Panc1 (cell line): ENCODE data around the gene DLG2.

Experiments used
- POLR2AphosphoS5 ChIP-seq: IDR thresholded peaks from 2 replicates; pipeline ENCODE4 v1.6.1; 2012; ENCODE audit warnings: mild to moderate bottlenecking, low read depth, low read length, moderate library complexity
- SIN3A ChIP-seq: IDR thresholded peaks from 2 replicates; pipeline ENCODE4 v1.6.1; 2012; ENCODE audit warnings: low read depth, mild to moderate bottlenecking, low read length, moderate library complexity, borderline replicate concordance; ENCODE audit not compliant: insufficient read depth
- TCF7L2 ChIP-seq: IDR thresholded peaks from 2 replicates; pipeline ENCODE4 v1.6.1; 2011; ENCODE audit warnings: mild to moderate bottlenecking, low read depth, low read length, inconsistent platforms
- TF ChIP-seq, protein P1 (sequence below): fragments of 450-650 bp; IDR thresholded peaks from 2 replicates; pipeline ENCODE4 v1.5.1; 2017; ENCODE audit warnings: mild to moderate bottlenecking
- TF ChIP-seq, protein P2 (sequence below), 2 experiments: IDR thresholded peaks; 2 replicates each; pipeline ENCODE4 v1.6.1; 2011 to 2012; ENCODE audit warnings: low read depth in 2 of 2, control low read depth in 1 of 2, low read length in 1 of 2, mild to moderate bottlenecking in 1 of 2, moderate library complexity in 1 of 2; ENCODE audit not compliant: insufficient read depth in 1 of 2

DNA sequence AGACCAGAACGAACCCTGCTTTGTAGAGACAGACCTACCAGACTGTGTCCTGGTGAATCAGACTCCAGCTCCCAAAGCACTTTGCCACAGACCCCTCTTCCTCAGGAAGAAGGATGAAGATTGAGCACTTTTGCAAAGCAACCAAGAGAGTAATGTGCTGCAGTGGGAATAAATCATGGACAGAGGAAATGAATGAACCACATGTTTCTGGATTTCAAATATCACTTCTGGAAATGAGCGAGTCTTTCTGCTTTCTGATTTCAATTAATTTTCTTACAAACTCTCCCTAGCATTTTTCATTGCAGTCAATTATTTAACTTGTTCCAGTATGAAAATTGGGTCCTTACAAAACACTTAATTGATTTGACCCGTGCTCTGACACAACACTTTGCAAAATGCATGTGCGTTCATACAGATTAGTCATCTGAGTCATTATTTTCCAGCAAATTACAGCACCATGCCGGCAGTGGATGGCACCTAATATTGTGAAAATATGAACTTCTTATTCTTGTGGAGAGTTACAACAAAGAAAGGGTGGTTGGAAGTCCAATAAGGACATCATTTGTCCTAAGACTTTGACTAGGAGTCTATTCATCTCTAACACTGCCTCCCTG, 2025.1 kb downstream of the DLG2 start:
- TF ChIP-seq POLR2AphosphoS5 (no peak), SIN3A (no peak), TCF7L2 (no peak)
- TF ChIP-seq, protein P1, sequence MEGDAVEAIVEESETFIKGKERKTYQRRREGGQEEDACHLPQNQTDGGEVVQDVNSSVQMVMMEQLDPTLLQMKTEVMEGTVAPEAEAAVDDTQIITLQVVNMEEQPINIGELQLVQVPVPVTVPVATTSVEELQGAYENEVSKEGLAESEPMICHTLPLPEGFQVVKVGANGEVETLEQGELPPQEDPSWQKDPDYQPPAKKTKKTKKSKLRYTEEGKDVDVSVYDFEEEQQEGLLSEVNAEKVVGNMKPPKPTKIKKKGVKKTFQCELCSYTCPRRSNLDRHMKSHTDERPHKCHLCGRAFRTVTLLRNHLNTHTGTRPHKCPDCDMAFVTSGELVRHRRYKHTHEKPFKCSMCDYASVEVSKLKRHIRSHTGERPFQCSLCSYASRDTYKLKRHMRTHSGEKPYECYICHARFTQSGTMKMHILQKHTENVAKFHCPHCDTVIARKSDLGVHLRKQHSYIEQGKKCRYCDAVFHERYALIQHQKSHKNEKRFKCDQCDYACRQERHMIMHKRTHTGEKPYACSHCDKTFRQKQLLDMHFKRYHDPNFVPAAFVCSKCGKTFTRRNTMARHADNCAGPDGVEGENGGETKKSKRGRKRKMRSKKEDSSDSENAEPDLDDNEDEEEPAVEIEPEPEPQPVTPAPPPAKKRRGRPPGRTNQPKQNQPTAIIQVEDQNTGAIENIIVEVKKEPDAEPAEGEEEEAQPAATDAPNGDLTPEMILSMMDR, result no peak
- TF ChIP-seq, protein P2, sequence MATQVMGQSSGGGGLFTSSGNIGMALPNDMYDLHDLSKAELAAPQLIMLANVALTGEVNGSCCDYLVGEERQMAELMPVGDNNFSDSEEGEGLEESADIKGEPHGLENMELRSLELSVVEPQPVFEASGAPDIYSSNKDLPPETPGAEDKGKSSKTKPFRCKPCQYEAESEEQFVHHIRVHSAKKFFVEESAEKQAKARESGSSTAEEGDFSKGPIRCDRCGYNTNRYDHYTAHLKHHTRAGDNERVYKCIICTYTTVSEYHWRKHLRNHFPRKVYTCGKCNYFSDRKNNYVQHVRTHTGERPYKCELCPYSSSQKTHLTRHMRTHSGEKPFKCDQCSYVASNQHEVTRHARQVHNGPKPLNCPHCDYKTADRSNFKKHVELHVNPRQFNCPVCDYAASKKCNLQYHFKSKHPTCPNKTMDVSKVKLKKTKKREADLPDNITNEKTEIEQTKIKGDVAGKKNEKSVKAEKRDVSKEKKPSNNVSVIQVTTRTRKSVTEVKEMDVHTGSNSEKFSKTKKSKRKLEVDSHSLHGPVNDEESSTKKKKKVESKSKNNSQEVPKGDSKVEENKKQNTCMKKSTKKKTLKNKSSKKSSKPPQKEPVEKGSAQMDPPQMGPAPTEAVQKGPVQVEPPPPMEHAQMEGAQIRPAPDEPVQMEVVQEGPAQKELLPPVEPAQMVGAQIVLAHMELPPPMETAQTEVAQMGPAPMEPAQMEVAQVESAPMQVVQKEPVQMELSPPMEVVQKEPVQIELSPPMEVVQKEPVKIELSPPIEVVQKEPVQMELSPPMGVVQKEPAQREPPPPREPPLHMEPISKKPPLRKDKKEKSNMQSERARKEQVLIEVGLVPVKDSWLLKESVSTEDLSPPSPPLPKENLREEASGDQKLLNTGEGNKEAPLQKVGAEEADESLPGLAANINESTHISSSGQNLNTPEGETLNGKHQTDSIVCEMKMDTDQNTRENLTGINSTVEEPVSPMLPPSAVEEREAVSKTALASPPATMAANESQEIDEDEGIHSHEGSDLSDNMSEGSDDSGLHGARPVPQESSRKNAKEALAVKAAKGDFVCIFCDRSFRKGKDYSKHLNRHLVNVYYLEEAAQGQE (IDR thresholded peaks at IDR 0.05; ENCODE audit: insufficient read depth in 1 of 2, low read depth in 2 of 2, low read length in 1 of 2), result no peak
